H9 (cell line): ENCODE measurements around the gene TRPM1. TPM values are rescaled to one million over a fixed set of nuclear protein-coding genes. Genes with fewer than 3 reads are reported as not detected.

Experiments used
- DNase-seq: peaks from one replicate; pipeline ENCODE4 v3.0.0-alpha.2; 2017
- H2AFZ ChIP-seq: one replicate; pipeline ENCODE4 v1.6.1; 2013; ENCODE audit warnings: mild to moderate bottlenecking, low read length, control low read depth, moderate library complexity
- H2AK5ac ChIP-seq: 2 replicates; pipeline ENCODE4 v1.6.1; 2013; ENCODE audit warnings: low read length, control low read depth, mixed read lengths; ENCODE audit not compliant: insufficient read length
- H2BK120ac ChIP-seq: one replicate; pipeline ENCODE4 v1.6.1; 2013; ENCODE audit warnings: low read depth, mild to moderate bottlenecking, low read length, control low read depth, inconsistent platforms; ENCODE audit not compliant: poor library complexity, severe bottlenecking
- H2BK12ac ChIP-seq: 2 replicates; pipeline ENCODE4 v1.6.1; 2013; ENCODE audit warnings: low read length, control low read depth, mixed read lengths, low read depth; ENCODE audit not compliant: insufficient read length
- H2BK15ac ChIP-seq: 2 replicates; pipeline ENCODE4 v1.6.1; 2013; ENCODE audit warnings: low read depth, low read length, control low read depth
- H2BK20ac ChIP-seq: one replicate; pipeline ENCODE4 v1.6.1; 2013; ENCODE audit warnings: low read depth, mild to moderate bottlenecking, low read length, control low read depth, inconsistent platforms; ENCODE audit not compliant: poor library complexity, severe bottlenecking
- H2BK5ac ChIP-seq: 2 replicates; pipeline ENCODE4 v1.6.1; 2013; ENCODE audit warnings: low read length, control low read depth, mixed read lengths; ENCODE audit not compliant: insufficient read length
- H3K14ac ChIP-seq: 2 replicates; pipeline ENCODE4 v1.6.1; 2013; ENCODE audit warnings: low read length, control low read depth; ENCODE audit not compliant: insufficient read depth
- H3K18ac ChIP-seq: 2 replicates; pipeline ENCODE4 v1.6.1; 2013; ENCODE audit warnings: low read depth, mild to moderate bottlenecking, mixed read lengths, low read length, control low read depth; ENCODE audit not compliant: insufficient read length
- H3K23ac ChIP-seq: 2 replicates; pipeline ENCODE4 v1.6.1; 2013; ENCODE audit warnings: low read length, control low read depth, mixed read lengths, low read depth; ENCODE audit not compliant: insufficient read length
- H3K23me2 ChIP-seq: 2 replicates; pipeline ENCODE4 v1.6.1; 2013; ENCODE audit warnings: low read depth, mild to moderate bottlenecking, mixed read lengths, low read length, control low read depth; ENCODE audit not compliant: insufficient read length, poor library complexity, severe bottlenecking
- H3K27ac ChIP-seq: 2 replicates; pipeline ENCODE4 v1.5.1; 2013; ENCODE audit warnings: low read length, control low read depth, mixed read lengths, low read depth; ENCODE audit not compliant: insufficient read length
- H3K27me3 ChIP-seq: 2 replicates; pipeline ENCODE4 v1.6.1; 2013; ENCODE audit warnings: low read length, control low read depth, inconsistent platforms; ENCODE audit not compliant: insufficient read depth
- H3K4ac ChIP-seq: 2 replicates; pipeline ENCODE4 v1.6.1; 2013; ENCODE audit warnings: low read depth, mild to moderate bottlenecking, control low read depth, inconsistent platforms, low read length, moderate library complexity
- H3K4me1 ChIP-seq: 2 replicates; pipeline ENCODE4 v1.6.1; 2013; ENCODE audit warnings: low read length, control low read depth, inconsistent platforms; ENCODE audit not compliant: insufficient read depth
- H3K4me2 ChIP-seq: 2 replicates; pipeline ENCODE4 v1.6.1; 2013; ENCODE audit warnings: low read length, control low read depth, mixed read lengths; ENCODE audit not compliant: insufficient read length, insufficient read depth
- H3K56ac ChIP-seq: 2 replicates; pipeline ENCODE4 v1.6.1; 2013; ENCODE audit warnings: low read depth, mild to moderate bottlenecking, mixed read lengths, low read length, control low read depth; ENCODE audit not compliant: insufficient read length
- H3K79me1 ChIP-seq: 2 replicates; pipeline ENCODE4 v1.6.1; 2013; ENCODE audit warnings: low read depth, mild to moderate bottlenecking, moderate library complexity, low read length, control low read depth, inconsistent platforms; ENCODE audit not compliant: insufficient read depth, poor library complexity, severe bottlenecking
- H3K79me2 ChIP-seq: 2 replicates; pipeline ENCODE4 v1.6.1; 2013; ENCODE audit warnings: low read length, control low read depth, inconsistent platforms; ENCODE audit not compliant: insufficient read depth
- H3K9ac ChIP-seq: 2 replicates; pipeline ENCODE4 v1.6.1; 2013; ENCODE audit warnings: low read length, control low read depth, mixed read lengths; ENCODE audit not compliant: insufficient read length; ENCODE audit errors: extremely low read depth
- H3K9me3 ChIP-seq: one replicate; pipeline ENCODE4 v1.6.1; 2013; ENCODE audit warnings: low read depth, low read length, inconsistent platforms; ENCODE audit not compliant: control insufficient read depth
- H3T11ph ChIP-seq: one replicate; pipeline ENCODE4 v1.6.1; 2013; ENCODE audit warnings: mild to moderate bottlenecking, low read length, control low read depth, inconsistent platforms
- H4K20me1 ChIP-seq: one replicate; pipeline ENCODE4 v1.6.1; 2013; ENCODE audit not compliant: control insufficient read depth, insufficient read length, insufficient read depth
- H4K5ac ChIP-seq: 2 replicates; pipeline ENCODE4 v1.6.1; 2013; ENCODE audit warnings: low read depth, mild to moderate bottlenecking, mixed read lengths, low read length, control low read depth; ENCODE audit not compliant: insufficient read length
- H4K8ac ChIP-seq: replicated peaks from 2 replicates; pipeline ENCODE4 v1.6.1; 2013; ENCODE audit warnings: low read length, control low read depth, mixed read lengths, low read depth; ENCODE audit not compliant: insufficient read length
- H4K91ac ChIP-seq: 2 replicates; pipeline ENCODE4 v1.6.1; 2013; ENCODE audit warnings: low read depth, mild to moderate bottlenecking, moderate library complexity, mixed read lengths, low read length, control low read depth; ENCODE audit not compliant: insufficient read length
- H3K27ac Mint-ChIP-seq, 3 experiments: 2 replicates in 2 of 3; 3 replicates in 1 of 3; pipeline ENCODE4 v1.8.0; 2020 to 2021; ENCODE audit warnings: mixed read lengths in 3 of 3, mild to moderate bottlenecking in 1 of 3, moderate library complexity in 1 of 3
- H3K27me3 Mint-ChIP-seq: 2 replicates; pipeline ENCODE4 v1.8.0; 2021; ENCODE audit warnings: low read depth, mild to moderate bottlenecking, moderate library complexity, mixed read lengths
- H3K36me3 Mint-ChIP-seq, 3 experiments: 2 replicates in 2 of 3; 3 replicates in 1 of 3; pipeline ENCODE4 v1.8.0; 2020 to 2021; ENCODE audit warnings: low read depth in 3 of 3, mixed read lengths in 3 of 3; ENCODE audit not compliant: insufficient read depth in 1 of 3
- H3K4me1 Mint-ChIP-seq, 2 experiments: 2 replicates each; pipeline ENCODE4 v1.8.0; 2020; ENCODE audit warnings: mixed read lengths in 2 of 2
- H3K4me3 Mint-ChIP-seq, 2 experiments: 2 replicates in 1 of 2; 3 replicates in 1 of 2; pipeline ENCODE4 v1.8.0; 2020 to 2021; ENCODE audit warnings: mild to moderate bottlenecking in 2 of 2, mixed read lengths in 2 of 2, moderate library complexity in 1 of 2
- H3K9me3 Mint-ChIP-seq, 2 experiments: 2 replicates in 1 of 2; 3 replicates in 1 of 2; pipeline ENCODE4 v1.8.0; 2020; ENCODE audit warnings: mild to moderate bottlenecking in 2 of 2, mixed read lengths in 2 of 2, moderate library complexity in 1 of 2
- WGBS: extraction: QIAGEN DNeasy Blood & Tissue Kit; methylation state at CpG from one replicate; pipeline ENCODE4 v1.1.7; 2013; ENCODE audit warnings: missing lambda C conversion rate, low lambda C conversion rate, mixed read lengths; ENCODE audit not compliant: insufficient read length; ENCODE audit errors: extremely low coverage; 5-methylcytosine and 5-hydroxymethylcytosine counted together
- total RNA-seq: library from RNA; stranded (reverse); gene quantifications from 2 replicates; pipeline ENCODE4 v1.2.1, GENCODE V29; 2021
- TF ChIP-seq, protein P1 (sequence below): fragments of 200-600 bp; sonication (generic); conservative IDR thresholded peaks from 3 replicates; pipeline ENCODE4 v1.8.0; 2021; ENCODE audit warnings: antibody characterized with exemption, mild to moderate bottlenecking

Gene TRPM1
- total RNA-seq, 1 experiment from 2014 or later = not detected

DNA sequence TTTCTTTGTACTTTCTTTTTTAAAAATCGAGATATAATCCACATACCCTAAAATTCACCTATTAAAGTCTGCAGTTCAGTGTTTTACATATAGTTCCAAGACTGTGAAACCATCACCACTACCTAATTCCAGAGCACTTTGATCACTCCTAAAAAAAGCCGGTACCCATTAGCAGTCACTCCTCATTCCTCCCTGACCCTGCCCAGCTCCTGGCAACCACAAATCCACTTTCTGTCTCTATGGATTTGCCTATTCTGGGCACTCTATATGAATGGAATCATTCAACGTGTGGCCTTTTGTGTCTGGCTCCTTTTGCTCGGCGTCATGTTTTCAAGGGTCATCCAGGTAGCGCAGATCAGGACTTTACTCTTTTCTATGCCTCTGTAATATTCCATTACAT is 17.3 kb downstream of the TRPM1 start:
- Histone ChIP-seq H2BK15ac (no peak overlapping the region; the same call in 1 of the 2 replicates), H3K18ac (no peak overlapping the region), H3K79me2 (no peaks in the 10 kb centered on the region), H3K23ac (no peak overlapping the region), H3K14ac (no peak overlapping the region), H3K9ac (no peak overlapping the region), H3K27ac (no peak overlapping the region), H3K27me3 (no peaks in the 10 kb centered on the region), H4K8ac (no peak overlapping the region), H4K91ac (no peak overlapping the region), H2BK120ac (no peak overlapping the region), H2BK20ac (no peak overlapping the region), H2AFZ (no peak overlapping the region), H2AK5ac (no peak overlapping the region), H3K4me2 (no peak overlapping the region), H2BK5ac (no peak overlapping the region), H3T11ph (no peak overlapping the region), H3K79me1 (no peaks in the 10 kb centered on the region), H2BK12ac (no peak overlapping the region), H4K20me1 (no peaks in the 10 kb centered on the region), H3K56ac (no peak overlapping the region), H3K9me3 (no peaks in the 10 kb centered on the region), H3K4me1 (peaks cover 9% of the 10 kb centered on the region; the same call in 1 of the 2 replicates), H4K5ac (no peak overlapping the region), H3K23me2 (no peaks in the 10 kb centered on the region), H3K4ac (no peak overlapping the region)
- Mint-ChIP-seq H3K9me3 (peaks cover 3% of the 10 kb centered on the region in 2 experiments; a peak in 4 of 5 replicates), H3K4me1 (peaks cover 27 to 29% of the 10 kb centered on the region in 2 experiments), H3K27me3 (peaks cover 14% of the 10 kb centered on the region), H3K27ac (no peak overlapping the region), H3K4me3 (no peak overlapping the region), H3K36me3 (peaks cover 0 to 6% (median 0%) of the 10 kb centered on the region in 3 experiments; a peak in 2 of 7 replicates)
- DNase-seq = no peak
- WGBS = no CpG with 5 or more reads among the region's 6 CpGs
- TF ChIP-seq, protein P1, sequence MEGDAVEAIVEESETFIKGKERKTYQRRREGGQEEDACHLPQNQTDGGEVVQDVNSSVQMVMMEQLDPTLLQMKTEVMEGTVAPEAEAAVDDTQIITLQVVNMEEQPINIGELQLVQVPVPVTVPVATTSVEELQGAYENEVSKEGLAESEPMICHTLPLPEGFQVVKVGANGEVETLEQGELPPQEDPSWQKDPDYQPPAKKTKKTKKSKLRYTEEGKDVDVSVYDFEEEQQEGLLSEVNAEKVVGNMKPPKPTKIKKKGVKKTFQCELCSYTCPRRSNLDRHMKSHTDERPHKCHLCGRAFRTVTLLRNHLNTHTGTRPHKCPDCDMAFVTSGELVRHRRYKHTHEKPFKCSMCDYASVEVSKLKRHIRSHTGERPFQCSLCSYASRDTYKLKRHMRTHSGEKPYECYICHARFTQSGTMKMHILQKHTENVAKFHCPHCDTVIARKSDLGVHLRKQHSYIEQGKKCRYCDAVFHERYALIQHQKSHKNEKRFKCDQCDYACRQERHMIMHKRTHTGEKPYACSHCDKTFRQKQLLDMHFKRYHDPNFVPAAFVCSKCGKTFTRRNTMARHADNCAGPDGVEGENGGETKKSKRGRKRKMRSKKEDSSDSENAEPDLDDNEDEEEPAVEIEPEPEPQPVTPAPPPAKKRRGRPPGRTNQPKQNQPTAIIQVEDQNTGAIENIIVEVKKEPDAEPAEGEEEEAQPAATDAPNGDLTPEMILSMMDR = no peak
